Right lobe of liver (tissue), 4 donors: ENCODE results near the gene SLC6A19.

ENCODE experiments used
- POLR2A ChIP-seq: fragments of 450-650 bp; IDR thresholded peaks from one replicate; pipeline ENCODE4 v1.6.1; 2017; ENCODE audit warnings: antibody characterized with exemption, mild to moderate bottlenecking
- TF ChIP-seq, protein P1 (sequence below), 4 donors: fragments of 200-600 bp in 3 of 4; fragments of 450-650 bp in 1 of 4; IDR thresholded peaks; one replicate each; pipeline versions ENCODE4 v1.5.1 to v1.8.0; 2016 to 2022; ENCODE audit warnings: antibody characterized with exemption in 4 of 4, mild to moderate bottlenecking in 2 of 4
- donor health status: DM: no; HTN: no; CAD: no.
- donor health status: DM: no; HTN: no; CAD: no.
- donor health status: DM: no; HTN: yes; CAD: no.

DNA sequence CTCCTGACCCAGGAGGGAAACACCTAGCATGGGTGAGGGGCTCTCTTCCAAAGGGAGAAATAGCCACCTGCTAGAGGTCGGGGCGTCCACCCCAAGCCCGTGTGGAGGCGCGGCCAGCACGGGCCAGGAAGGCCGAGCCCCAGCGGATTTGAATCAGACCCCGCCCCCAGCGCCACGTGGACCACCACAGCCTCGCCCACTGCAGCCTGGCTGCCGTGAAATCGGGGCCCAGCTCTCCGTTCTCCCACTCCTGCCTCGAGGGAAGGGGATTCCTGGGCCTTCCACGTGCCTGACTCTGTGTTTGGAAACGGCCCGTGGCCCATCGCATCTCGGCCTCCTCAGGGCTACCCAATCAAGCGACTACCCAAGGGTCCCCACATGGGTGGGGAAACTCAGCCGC, 55.4 kb downstream of the SLC6A19 start:
- TF ChIP-seq, protein P1, sequence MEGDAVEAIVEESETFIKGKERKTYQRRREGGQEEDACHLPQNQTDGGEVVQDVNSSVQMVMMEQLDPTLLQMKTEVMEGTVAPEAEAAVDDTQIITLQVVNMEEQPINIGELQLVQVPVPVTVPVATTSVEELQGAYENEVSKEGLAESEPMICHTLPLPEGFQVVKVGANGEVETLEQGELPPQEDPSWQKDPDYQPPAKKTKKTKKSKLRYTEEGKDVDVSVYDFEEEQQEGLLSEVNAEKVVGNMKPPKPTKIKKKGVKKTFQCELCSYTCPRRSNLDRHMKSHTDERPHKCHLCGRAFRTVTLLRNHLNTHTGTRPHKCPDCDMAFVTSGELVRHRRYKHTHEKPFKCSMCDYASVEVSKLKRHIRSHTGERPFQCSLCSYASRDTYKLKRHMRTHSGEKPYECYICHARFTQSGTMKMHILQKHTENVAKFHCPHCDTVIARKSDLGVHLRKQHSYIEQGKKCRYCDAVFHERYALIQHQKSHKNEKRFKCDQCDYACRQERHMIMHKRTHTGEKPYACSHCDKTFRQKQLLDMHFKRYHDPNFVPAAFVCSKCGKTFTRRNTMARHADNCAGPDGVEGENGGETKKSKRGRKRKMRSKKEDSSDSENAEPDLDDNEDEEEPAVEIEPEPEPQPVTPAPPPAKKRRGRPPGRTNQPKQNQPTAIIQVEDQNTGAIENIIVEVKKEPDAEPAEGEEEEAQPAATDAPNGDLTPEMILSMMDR (IDR thresholded peaks at IDR 0.05) = no peak
- no peak for TF ChIP-seq POLR2A
